Trophoblast cell (in vitro differentiated cells and primary cell): ENCODE data around the gene MCTP2.

Source experiments
- DNase-seq, 2 donors: peaks; one replicate each; pipeline ENCODE4 v3.0.0-alpha.2; 2016
- H2AFZ ChIP-seq: 2 replicates; pipeline ENCODE4 v1.6.1; 2013; ENCODE audit warnings: low read length, moderate library complexity, mild to moderate bottlenecking; ENCODE audit not compliant: insufficient read depth, poor library complexity
- H2AK5ac ChIP-seq: 2 replicates; pipeline ENCODE4 v1.6.1; 2013; ENCODE audit warnings: mild to moderate bottlenecking, low read length
- H2BK120ac ChIP-seq: 2 replicates; pipeline ENCODE4 v1.6.1; 2013; ENCODE audit warnings: low read length, mild to moderate bottlenecking, moderate library complexity; ENCODE audit not compliant: insufficient read depth, poor library complexity
- H2BK12ac ChIP-seq: 2 replicates; pipeline ENCODE4 v1.6.1; 2013; ENCODE audit warnings: mild to moderate bottlenecking, low read length, moderate library complexity
- H2BK5ac ChIP-seq: 2 replicates; pipeline ENCODE4 v1.6.1; 2013; ENCODE audit warnings: low read length, low read depth, moderate library complexity, mild to moderate bottlenecking; ENCODE audit not compliant: poor library complexity
- H3K14ac ChIP-seq: 2 replicates; pipeline ENCODE4 v1.6.1; 2013; ENCODE audit warnings: mild to moderate bottlenecking, low read length
- H3K18ac ChIP-seq: 2 replicates; pipeline ENCODE4 v1.6.1; 2013; ENCODE audit warnings: mild to moderate bottlenecking, low read length
- H3K23ac ChIP-seq: 2 replicates; pipeline ENCODE4 v1.6.1; 2013; ENCODE audit warnings: low read length
- H3K27ac ChIP-seq: 2 replicates; pipeline ENCODE4 v1.5.1; 2013; ENCODE audit warnings: low read depth, mild to moderate bottlenecking, inconsistent platforms, low read length, moderate library complexity
- H3K27me3 ChIP-seq: 2 replicates; pipeline ENCODE4 v1.6.1; 2013; ENCODE audit warnings: inconsistent platforms, mild to moderate bottlenecking, low read length, moderate library complexity; ENCODE audit not compliant: insufficient read depth
- H3K36me3 ChIP-seq, 2 experiments: 1 replicate in 1 of 2; 2 replicates in 1 of 2; pipeline ENCODE4 v1.6.1; 2013; ENCODE audit warnings: low read length in 2 of 2, mild to moderate bottlenecking in 2 of 2, moderate library complexity in 1 of 2; ENCODE audit not compliant: insufficient read depth in 2 of 2, control insufficient read depth in 1 of 2
- H3K4ac ChIP-seq: 2 replicates; pipeline ENCODE4 v1.6.1; 2013; ENCODE audit warnings: low read depth, mild to moderate bottlenecking, low read length, moderate library complexity
- H3K4me1 ChIP-seq, 2 experiments: 1 replicate in 1 of 2; 2 replicates in 1 of 2; pipeline ENCODE4 v1.6.1; 2013; ENCODE audit warnings: low read length in 2 of 2, mild to moderate bottlenecking in 2 of 2, moderate library complexity in 1 of 2; ENCODE audit not compliant: insufficient read depth in 2 of 2, control insufficient read depth in 1 of 2
- H3K4me2 ChIP-seq: 2 replicates; pipeline ENCODE4 v1.6.1; 2013; ENCODE audit warnings: inconsistent platforms, mild to moderate bottlenecking, low read length, moderate library complexity
- H3K4me3 ChIP-seq: 2 replicates; pipeline ENCODE4 v1.5.1; 2013; ENCODE audit warnings: mild to moderate bottlenecking, low read depth, low read length, inconsistent platforms
- H3K79me1 ChIP-seq: one replicate; pipeline ENCODE4 v1.6.1; 2013; ENCODE audit warnings: low read length
- H3K79me2 ChIP-seq: 2 replicates; pipeline ENCODE4 v1.6.1; 2013; ENCODE audit warnings: low read length, mild to moderate bottlenecking; ENCODE audit not compliant: control insufficient read depth, insufficient read depth, poor library complexity
- H3K9ac ChIP-seq: 2 replicates; pipeline ENCODE4 v1.6.1; 2013; ENCODE audit warnings: mild to moderate bottlenecking, low read length
- H3K9me3 ChIP-seq: 2 replicates; pipeline ENCODE4 v1.6.1; 2013; ENCODE audit warnings: low read depth, mild to moderate bottlenecking, control low read depth, inconsistent platforms, low read length; ENCODE audit not compliant: insufficient read depth
- H4K12ac ChIP-seq: 2 replicates; pipeline ENCODE4 v1.6.1; 2013; ENCODE audit warnings: low read depth, mild to moderate bottlenecking, low read length, moderate library complexity
- H4K8ac ChIP-seq: 2 replicates; pipeline ENCODE4 v1.6.1; 2013; ENCODE audit warnings: low read depth, mild to moderate bottlenecking, low read length, moderate library complexity
- H4K91ac ChIP-seq: one replicate; pipeline ENCODE4 v1.6.1; 2013; ENCODE audit warnings: low read depth, mild to moderate bottlenecking, low read length, moderate library complexity
- WGBS: extraction: QIAGEN DNeasy Blood & Tissue Kit; methylation state at CpG from one replicate; pipeline ENCODE4 v1.1.7; 2013; ENCODE audit warnings: missing lambda C conversion rate; ENCODE audit not compliant: insufficient read length, insufficient coverage; ENCODE audit errors: extremely low coverage; 5-methylcytosine and 5-hydroxymethylcytosine counted together

MCTP2 gene

DNA sequence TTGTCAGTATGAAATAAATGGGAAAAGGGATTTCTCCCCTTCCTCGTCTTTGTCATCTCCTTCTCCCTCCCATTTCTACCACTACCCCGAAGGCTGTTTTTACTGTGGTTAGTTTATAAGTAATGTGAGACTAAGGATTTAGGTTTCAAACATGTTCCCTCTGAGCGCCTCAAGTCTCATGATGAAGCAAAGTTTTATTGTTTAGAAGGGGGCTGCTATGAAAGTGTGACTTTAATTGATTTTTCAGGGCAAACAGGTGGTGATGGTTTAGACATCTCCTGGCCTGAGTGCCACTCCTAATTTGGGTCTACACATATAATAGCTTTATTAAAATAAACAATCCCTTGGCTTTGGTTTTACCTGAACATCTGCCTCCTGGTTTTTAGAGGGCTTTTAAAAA is 185.5 kb downstream of the MCTP2 start:
- Histone ChIP-seq H3K14ac (no peak overlapping the region), H3K4me3 (no peak overlapping the region), H3K4me1 (no peaks in the 10 kb centered on the region), H2BK120ac (no peak overlapping the region), H4K91ac (no peak overlapping the region), H2AFZ (no peak overlapping the region), H4K12ac (no peak overlapping the region), H2BK12ac (no peak overlapping the region), H3K27ac (no peak overlapping the region), H3K9ac (no peak overlapping the region), H3K79me1 (no peaks in the 10 kb centered on the region), H3K79me2 (no peaks in the 10 kb centered on the region), H3K36me3 (no peaks in the 10 kb centered on the region), H4K8ac (no peak overlapping the region), H3K18ac (no peak overlapping the region), H2BK5ac (no peak overlapping the region), H3K27me3 (no peaks in the 10 kb centered on the region), H3K4ac (no peak overlapping the region), H3K23ac (no peak overlapping the region), H2AK5ac (no peak overlapping the region), H3K4me2 (no peak overlapping the region), H3K9me3 (no peaks in the 10 kb centered on the region)
- DNase-seq = no peak
- no CpG with 5 or more reads among the region's 3 CpGs for WGBS

DNA sequence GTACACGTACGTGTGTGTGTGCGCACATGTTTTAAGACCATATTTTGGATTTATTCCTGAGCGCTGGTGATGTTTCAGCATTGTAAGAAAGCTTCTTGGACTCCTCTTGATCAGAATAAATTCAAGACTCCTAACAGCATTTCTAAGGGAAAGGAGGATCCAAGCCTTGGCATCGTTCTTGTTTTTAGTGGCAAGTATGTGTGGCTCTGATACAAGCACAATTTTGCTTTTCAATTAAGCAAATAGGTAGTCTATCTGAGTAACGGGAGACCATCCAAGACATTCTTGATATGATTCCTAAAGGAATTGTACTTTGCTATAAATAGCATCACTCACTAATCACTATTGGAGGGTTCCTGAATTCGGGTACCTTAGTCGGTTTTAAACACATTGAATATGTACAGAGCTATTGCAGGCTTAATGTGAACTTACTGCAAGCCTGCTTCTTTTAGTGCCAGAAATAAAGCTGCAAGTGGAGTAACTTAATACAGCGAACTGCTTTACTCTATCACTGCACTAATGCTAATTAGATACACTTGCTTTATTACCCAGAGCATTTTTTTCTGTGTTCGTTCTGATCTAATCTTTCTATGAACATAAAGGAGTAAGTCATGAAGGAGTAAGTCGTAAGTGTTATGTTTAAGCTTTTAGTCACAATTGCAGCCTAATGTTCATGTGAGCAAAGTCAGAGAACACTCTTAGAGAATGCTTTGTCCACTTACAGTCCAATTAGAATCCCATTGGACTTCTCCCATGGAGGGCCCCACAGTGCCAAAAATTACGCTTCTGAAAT is 186.3 kb downstream of the MCTP2 start:
- no peak overlapping the region for H2AK5ac ChIP-seq
- H3K36me3 ChIP-seq = no peaks in the 10 kb centered on the region
- H4K12ac ChIP-seq = no peak overlapping the region
- H3K9me3 ChIP-seq = no peaks in the 10 kb centered on the region
- H2BK5ac ChIP-seq = no peak overlapping the region
- H3K4me2 ChIP-seq = no peak overlapping the region
- no peak overlapping the region for H3K14ac ChIP-seq
- no peak overlapping the region for H3K27ac ChIP-seq
- no peaks in the 10 kb centered on the region for H3K4me1 ChIP-seq
- no peak overlapping the region for H2AFZ ChIP-seq
- H4K91ac ChIP-seq = no peak overlapping the region
- H3K4me3 ChIP-seq = no peak overlapping the region
- WGBS = no CpG with 5 or more reads among the region's 12 CpGs
- H3K4ac ChIP-seq = no peak overlapping the region
- H3K23ac ChIP-seq = no peak overlapping the region
- H2BK120ac ChIP-seq = no peak overlapping the region
- no peaks in the 10 kb centered on the region for H3K27me3 ChIP-seq
- no peak overlapping the region for H2BK12ac ChIP-seq
- H3K79me1 ChIP-seq = no peaks in the 10 kb centered on the region
- no peak overlapping the region for H3K9ac ChIP-seq
- DNase-seq = no peak
- no peak overlapping the region for H4K8ac ChIP-seq
- no peak overlapping the region for H3K18ac ChIP-seq
- no peaks in the 10 kb centered on the region for H3K79me2 ChIP-seq

DNA sequence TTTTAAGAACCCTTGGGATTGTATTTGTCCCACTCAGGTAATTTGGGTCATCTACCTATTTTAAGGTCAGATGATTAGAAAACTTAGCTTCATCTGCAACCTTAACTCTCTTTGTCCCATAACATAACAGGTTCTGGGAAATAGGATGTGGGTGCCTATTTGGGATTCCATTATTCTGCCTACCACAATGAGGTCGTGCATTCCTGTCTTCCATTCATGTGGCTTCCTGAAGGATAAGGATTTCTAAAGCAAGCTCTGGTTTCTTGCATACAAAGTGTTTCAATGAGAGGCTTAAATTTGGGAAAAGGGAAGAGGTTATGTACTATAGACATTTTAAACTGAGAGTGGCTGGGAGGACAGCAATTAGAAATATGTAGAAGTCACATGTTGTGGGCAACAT is 190.3 kb downstream of the MCTP2 start:
- H4K91ac ChIP-seq = no peak overlapping the region
- H3K36me3 ChIP-seq = no peaks in the 10 kb centered on the region
- no peak overlapping the region for H4K8ac ChIP-seq
- DNase-seq = peak in 1 of 2 donors; percentile 3
- no peak overlapping the region for H2AK5ac ChIP-seq
- H4K12ac ChIP-seq = no peak overlapping the region
- H3K23ac ChIP-seq = no peak overlapping the region
- no peak overlapping the region for H3K4ac ChIP-seq
- no peaks in the 10 kb centered on the region for H3K79me2 ChIP-seq
- H2BK5ac ChIP-seq = no peak overlapping the region
- no peak overlapping the region for H2AFZ ChIP-seq
- H3K14ac ChIP-seq = no peak overlapping the region
- H2BK120ac ChIP-seq = no peak overlapping the region
- no peak overlapping the region for H3K4me2 ChIP-seq
- H3K9ac ChIP-seq = no peak overlapping the region
- no peaks in the 10 kb centered on the region for H3K27me3 ChIP-seq
- H2BK12ac ChIP-seq = no peak overlapping the region
- no peaks in the 10 kb centered on the region for H3K4me1 ChIP-seq
- no CpG with 5 or more reads among the region's 1 CpG for WGBS
- H3K27ac ChIP-seq = no peak overlapping the region
- H3K9me3 ChIP-seq = no peaks in the 10 kb centered on the region
- H3K79me1 ChIP-seq = no peaks in the 10 kb centered on the region
- no peak overlapping the region for H3K4me3 ChIP-seq
- H3K18ac ChIP-seq = no peak overlapping the region

DNA sequence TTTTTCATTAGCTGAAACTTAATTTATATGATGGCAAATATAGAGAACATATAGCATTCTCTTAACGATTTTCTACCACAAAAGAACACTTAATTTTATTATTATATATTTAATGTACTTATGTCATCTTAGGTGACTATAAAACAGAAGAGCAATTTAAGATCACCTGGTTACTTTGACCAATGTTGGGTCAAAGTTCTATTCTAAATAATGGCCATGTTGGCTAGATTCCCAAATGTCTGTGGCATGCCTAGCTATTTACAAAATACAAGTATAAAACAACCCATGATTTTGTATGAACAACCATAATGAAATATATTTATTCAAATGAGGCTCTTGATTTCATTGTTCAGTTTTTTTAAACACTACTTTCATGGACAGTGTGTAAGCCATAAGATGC is 200.9 kb downstream of the MCTP2 start:
- no peaks in the 10 kb centered on the region for H3K36me3 ChIP-seq
- no peak overlapping the region for H3K14ac ChIP-seq
- H3K79me1 ChIP-seq = no peaks in the 10 kb centered on the region
- no peak overlapping the region for H3K4ac ChIP-seq
- H3K9me3 ChIP-seq = no peaks in the 10 kb centered on the region
- H3K18ac ChIP-seq = no peak overlapping the region
- H3K27ac ChIP-seq = no peak overlapping the region
- H2AFZ ChIP-seq = no peak overlapping the region
- no CpG with 5 or more reads among the region's 1 CpG for WGBS
- H2BK12ac ChIP-seq = no peak overlapping the region
- DNase-seq = no peak
- no peaks in the 10 kb centered on the region for H3K79me2 ChIP-seq
- no peak overlapping the region for H4K8ac ChIP-seq
- no peak overlapping the region for H3K4me3 ChIP-seq
- H3K23ac ChIP-seq = no peak overlapping the region
- H2AK5ac ChIP-seq = no peak overlapping the region
- no peak overlapping the region for H3K9ac ChIP-seq
- no peaks in the 10 kb centered on the region for H3K4me1 ChIP-seq
- no peak overlapping the region for H2BK120ac ChIP-seq
- no peaks in the 10 kb centered on the region for H3K27me3 ChIP-seq
- H4K12ac ChIP-seq = no peak overlapping the region
- no peak overlapping the region for H4K91ac ChIP-seq
- no peak overlapping the region for H3K4me2 ChIP-seq
- H2BK5ac ChIP-seq = no peak overlapping the region
